GM23338 (cell line): Measurements from ENCODE around the gene STEAP1B.

Experiments used
- CREB1 ChIP-seq: fragments of 250-450 bp; sonication (Bioruptor Pico); IDR thresholded peaks from 2 replicates; pipeline ENCODE4 v1.5.0; 2020; ENCODE audit warnings: low read depth, mild to moderate bottlenecking, moderate library complexity
- CTCF ChIP-seq, 2 experiments: fragments of 200-600 bp in 1 of 2; sonication (generic) in 1 of 2; conservative IDR thresholded peaks; 2 replicates each; pipeline versions ENCODE4 v1.5.1 to v1.6.1; 2016 to 2017; ENCODE audit warnings: antibody characterized with exemption in 2 of 2, low read depth in 2 of 2, mild to moderate bottlenecking in 2 of 2, moderate library complexity in 1 of 2
- ETS1 ChIP-seq: IDR thresholded peaks from 2 replicates; pipeline ENCODE4 v1.6.1; 2016; ENCODE audit warnings: antibody characterized with exemption
- EZH2 ChIP-seq: fragments of 200-600 bp; sonication (generic); IDR thresholded peaks from one replicate; pipeline ENCODE4 v1.8.0; 2017; ENCODE audit warnings: antibody characterized with exemption, mild to moderate bottlenecking, low read depth; ENCODE audit not compliant: unreplicated experiment
- EZH2phosphoT487 ChIP-seq: fragments of 200-600 bp; sonication (generic); IDR thresholded peaks from one replicate; pipeline ENCODE4 v1.8.1; 2018; ENCODE audit warnings: antibody characterized with exemption; ENCODE audit not compliant: unreplicated experiment
- NANOG ChIP-seq: IDR thresholded peaks from 2 replicates; pipeline ENCODE4 v1.6.1; 2016; ENCODE audit warnings: antibody characterized with exemption, borderline replicate concordance
- POLR2AphosphoS5 ChIP-seq: IDR thresholded peaks from 2 replicates; pipeline ENCODE4 v1.6.1; 2016; ENCODE audit warnings: antibody characterized with exemption, low read depth
- REST ChIP-seq: IDR thresholded peaks from one replicate; pipeline ENCODE4 v1.6.1; 2018; ENCODE audit warnings: antibody characterized with exemption; ENCODE audit not compliant: unreplicated experiment
- ZNF114 ChIP-seq: fragments of 250-450 bp; sonication (Bioruptor Pico); IDR thresholded peaks from 2 replicates; pipeline ENCODE4 v1.5.0; 2020; ENCODE audit warnings: mild to moderate bottlenecking, moderate library complexity

GRCh38 chr7:22542254-22542653, 42.3 kb upstream of the STEAP1B start:
- TF ChIP-seq CTCF (conservative IDR thresholded peaks at IDR 0.05; ENCODE audit: low read depth in 2 of 2) (no peak), ZNF114 (CRISPR knock-in tag) (no peak), POLR2AphosphoS5 (no peak), EZH2 (no peak), ETS1 (no peak), REST (no peak), CREB1 (no peak), NANOG (no peak), EZH2phosphoT487 (no peak)
